H9 (cell line): ENCODE data around the gene PLB1. TPM values are rescaled to one million over a fixed set of nuclear protein-coding genes. Genes with fewer than 3 reads are reported as not detected.

Source experiments
- DNase-seq: peaks from one replicate; pipeline ENCODE4 v3.0.0-alpha.2; 2017
- H2AFZ ChIP-seq: one replicate; pipeline ENCODE4 v1.6.1; 2013; ENCODE audit warnings: mild to moderate bottlenecking, low read length, control low read depth, moderate library complexity
- H2AK5ac ChIP-seq: 2 replicates; pipeline ENCODE4 v1.6.1; 2013; ENCODE audit warnings: low read length, control low read depth, mixed read lengths; ENCODE audit not compliant: insufficient read length
- H2BK120ac ChIP-seq: one replicate; pipeline ENCODE4 v1.6.1; 2013; ENCODE audit warnings: low read depth, mild to moderate bottlenecking, low read length, control low read depth, inconsistent platforms; ENCODE audit not compliant: poor library complexity, severe bottlenecking
- H2BK12ac ChIP-seq: 2 replicates; pipeline ENCODE4 v1.6.1; 2013; ENCODE audit warnings: low read length, control low read depth, mixed read lengths, low read depth; ENCODE audit not compliant: insufficient read length
- H2BK15ac ChIP-seq: 2 replicates; pipeline ENCODE4 v1.6.1; 2013; ENCODE audit warnings: low read depth, low read length, control low read depth
- H2BK20ac ChIP-seq: one replicate; pipeline ENCODE4 v1.6.1; 2013; ENCODE audit warnings: low read depth, mild to moderate bottlenecking, low read length, control low read depth, inconsistent platforms; ENCODE audit not compliant: poor library complexity, severe bottlenecking
- H2BK5ac ChIP-seq: 2 replicates; pipeline ENCODE4 v1.6.1; 2013; ENCODE audit warnings: low read length, control low read depth, mixed read lengths; ENCODE audit not compliant: insufficient read length
- H3K14ac ChIP-seq: 2 replicates; pipeline ENCODE4 v1.6.1; 2013; ENCODE audit warnings: low read length, control low read depth; ENCODE audit not compliant: insufficient read depth
- H3K18ac ChIP-seq: 2 replicates; pipeline ENCODE4 v1.6.1; 2013; ENCODE audit warnings: low read depth, mild to moderate bottlenecking, mixed read lengths, low read length, control low read depth; ENCODE audit not compliant: insufficient read length
- H3K23ac ChIP-seq: 2 replicates; pipeline ENCODE4 v1.6.1; 2013; ENCODE audit warnings: low read length, control low read depth, mixed read lengths, low read depth; ENCODE audit not compliant: insufficient read length
- H3K23me2 ChIP-seq: 2 replicates; pipeline ENCODE4 v1.6.1; 2013; ENCODE audit warnings: low read depth, mild to moderate bottlenecking, mixed read lengths, low read length, control low read depth; ENCODE audit not compliant: insufficient read length, poor library complexity, severe bottlenecking
- H3K27ac ChIP-seq: 2 replicates; pipeline ENCODE4 v1.5.1; 2013; ENCODE audit warnings: low read length, control low read depth, mixed read lengths, low read depth; ENCODE audit not compliant: insufficient read length
- H3K27me3 ChIP-seq: 2 replicates; pipeline ENCODE4 v1.6.1; 2013; ENCODE audit warnings: low read length, control low read depth, inconsistent platforms; ENCODE audit not compliant: insufficient read depth
- H3K4ac ChIP-seq: 2 replicates; pipeline ENCODE4 v1.6.1; 2013; ENCODE audit warnings: low read depth, mild to moderate bottlenecking, control low read depth, inconsistent platforms, low read length, moderate library complexity
- H3K4me1 ChIP-seq: 2 replicates; pipeline ENCODE4 v1.6.1; 2013; ENCODE audit warnings: low read length, control low read depth, inconsistent platforms; ENCODE audit not compliant: insufficient read depth
- H3K4me2 ChIP-seq: 2 replicates; pipeline ENCODE4 v1.6.1; 2013; ENCODE audit warnings: low read length, control low read depth, mixed read lengths; ENCODE audit not compliant: insufficient read length, insufficient read depth
- H3K56ac ChIP-seq: 2 replicates; pipeline ENCODE4 v1.6.1; 2013; ENCODE audit warnings: low read depth, mild to moderate bottlenecking, mixed read lengths, low read length, control low read depth; ENCODE audit not compliant: insufficient read length
- H3K79me1 ChIP-seq: 2 replicates; pipeline ENCODE4 v1.6.1; 2013; ENCODE audit warnings: low read depth, mild to moderate bottlenecking, moderate library complexity, low read length, control low read depth, inconsistent platforms; ENCODE audit not compliant: insufficient read depth, poor library complexity, severe bottlenecking
- H3K79me2 ChIP-seq: 2 replicates; pipeline ENCODE4 v1.6.1; 2013; ENCODE audit warnings: low read length, control low read depth, inconsistent platforms; ENCODE audit not compliant: insufficient read depth
- H3K9ac ChIP-seq: 2 replicates; pipeline ENCODE4 v1.6.1; 2013; ENCODE audit warnings: low read length, control low read depth, mixed read lengths; ENCODE audit not compliant: insufficient read length; ENCODE audit errors: extremely low read depth
- H3K9me3 ChIP-seq: one replicate; pipeline ENCODE4 v1.6.1; 2013; ENCODE audit warnings: low read depth, low read length, inconsistent platforms; ENCODE audit not compliant: control insufficient read depth
- H3T11ph ChIP-seq: one replicate; pipeline ENCODE4 v1.6.1; 2013; ENCODE audit warnings: mild to moderate bottlenecking, low read length, control low read depth, inconsistent platforms
- H4K20me1 ChIP-seq: one replicate; pipeline ENCODE4 v1.6.1; 2013; ENCODE audit not compliant: control insufficient read depth, insufficient read length, insufficient read depth
- H4K5ac ChIP-seq: 2 replicates; pipeline ENCODE4 v1.6.1; 2013; ENCODE audit warnings: low read depth, mild to moderate bottlenecking, mixed read lengths, low read length, control low read depth; ENCODE audit not compliant: insufficient read length
- H4K8ac ChIP-seq: replicated peaks from 2 replicates; pipeline ENCODE4 v1.6.1; 2013; ENCODE audit warnings: low read length, control low read depth, mixed read lengths, low read depth; ENCODE audit not compliant: insufficient read length
- H4K91ac ChIP-seq: 2 replicates; pipeline ENCODE4 v1.6.1; 2013; ENCODE audit warnings: low read depth, mild to moderate bottlenecking, moderate library complexity, mixed read lengths, low read length, control low read depth; ENCODE audit not compliant: insufficient read length
- H3K27ac Mint-ChIP-seq, 3 experiments: 2 replicates in 2 of 3; 3 replicates in 1 of 3; pipeline ENCODE4 v1.8.0; 2020 to 2021; ENCODE audit warnings: mixed read lengths in 3 of 3, mild to moderate bottlenecking in 1 of 3, moderate library complexity in 1 of 3
- H3K27me3 Mint-ChIP-seq: 2 replicates; pipeline ENCODE4 v1.8.0; 2021; ENCODE audit warnings: low read depth, mild to moderate bottlenecking, moderate library complexity, mixed read lengths
- H3K36me3 Mint-ChIP-seq, 3 experiments: 2 replicates in 2 of 3; 3 replicates in 1 of 3; pipeline ENCODE4 v1.8.0; 2020 to 2021; ENCODE audit warnings: low read depth in 3 of 3, mixed read lengths in 3 of 3; ENCODE audit not compliant: insufficient read depth in 1 of 3
- H3K4me1 Mint-ChIP-seq, 2 experiments: 2 replicates each; pipeline ENCODE4 v1.8.0; 2020; ENCODE audit warnings: mixed read lengths in 2 of 2
- H3K4me3 Mint-ChIP-seq, 2 experiments: 2 replicates in 1 of 2; 3 replicates in 1 of 2; pipeline ENCODE4 v1.8.0; 2020 to 2021; ENCODE audit warnings: mild to moderate bottlenecking in 2 of 2, mixed read lengths in 2 of 2, moderate library complexity in 1 of 2
- H3K9me3 Mint-ChIP-seq, 2 experiments: 2 replicates in 1 of 2; 3 replicates in 1 of 2; pipeline ENCODE4 v1.8.0; 2020; ENCODE audit warnings: mild to moderate bottlenecking in 2 of 2, mixed read lengths in 2 of 2, moderate library complexity in 1 of 2
- WGBS: extraction: QIAGEN DNeasy Blood & Tissue Kit; methylation state at CpG from one replicate; pipeline ENCODE4 v1.1.7; 2013; ENCODE audit warnings: missing lambda C conversion rate, low lambda C conversion rate, mixed read lengths; ENCODE audit not compliant: insufficient read length; ENCODE audit errors: extremely low coverage; 5-methylcytosine and 5-hydroxymethylcytosine counted together
- total RNA-seq: library from RNA; stranded (reverse); gene quantifications from 2 replicates; pipeline ENCODE4 v1.2.1, GENCODE V29; 2021
- TF ChIP-seq, protein P1 (sequence below): fragments of 200-600 bp; sonication (generic); conservative IDR thresholded peaks from 3 replicates; pipeline ENCODE4 v1.8.0; 2021; ENCODE audit warnings: antibody characterized with exemption, mild to moderate bottlenecking

The PLB1 gene
- total RNA-seq, 1 experiment from 2014 or later = not detected

DNA sequence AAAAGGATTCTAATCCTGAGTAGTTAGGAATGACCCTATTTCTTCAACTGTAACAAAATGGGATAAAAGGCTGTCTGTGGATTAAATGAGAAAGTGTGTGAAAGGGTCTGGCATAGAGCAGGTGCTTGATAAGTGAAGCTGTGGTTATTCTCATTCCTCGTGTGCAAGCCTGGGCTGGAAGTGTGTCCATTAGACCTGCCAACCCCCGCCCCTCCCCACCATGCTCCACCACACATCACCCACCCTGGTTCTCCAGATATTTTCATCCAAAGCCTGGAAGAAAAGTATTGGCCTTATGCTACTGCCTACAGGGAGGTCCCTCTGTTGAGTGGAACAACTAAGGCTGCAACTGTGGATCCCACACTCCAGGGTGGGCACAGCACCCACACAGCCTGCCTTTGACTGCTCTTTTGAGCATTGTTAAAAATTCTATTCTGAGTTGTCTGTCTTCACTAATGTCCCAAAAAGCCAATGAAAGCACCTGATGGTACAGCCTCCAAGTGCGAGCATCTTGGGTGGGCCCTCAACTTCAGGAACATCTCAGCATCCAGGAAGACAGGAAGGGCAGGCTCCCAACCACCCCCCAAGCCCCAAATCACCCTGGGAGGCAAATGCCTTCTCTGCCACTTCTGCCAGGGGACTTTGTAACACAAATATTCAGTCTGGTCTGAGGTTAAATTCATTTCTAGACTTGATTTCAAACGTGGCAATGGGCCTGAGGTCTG lies 153.0 kb downstream of the PLB1 start:
- Mint-ChIP-seq H3K27me3 (no peaks in the 10 kb centered on the region), H3K36me3 (no peaks in the 10 kb centered on the region)

More for the DNA sequence above, 153.0 kb downstream of the PLB1 start:
- H3K9me3 Mint-ChIP-seq = no peaks in the 10 kb centered on the region
- Histone ChIP-seq H3T11ph (no peak overlapping the region), H4K5ac (no peak overlapping the region), H2AFZ (no peak overlapping the region), H3K9me3 (no peaks in the 10 kb centered on the region), H3K56ac (no peak overlapping the region), H4K91ac (no peak overlapping the region), H3K18ac (no peak overlapping the region), H4K20me1 (no peaks in the 10 kb centered on the region), H4K8ac (no peak overlapping the region), H2AK5ac (no peak overlapping the region), H3K23ac (no peak overlapping the region), H3K14ac (no peak overlapping the region), H3K9ac (no peak overlapping the region), H3K27ac (no peak overlapping the region), H2BK15ac (no peak overlapping the region; the same call in 1 of the 2 replicates), H2BK20ac (no peak overlapping the region), H3K27me3 (no peaks in the 10 kb centered on the region), H3K4me2 (no peak overlapping the region), H3K79me2 (no peaks in the 10 kb centered on the region), H3K79me1 (no peaks in the 10 kb centered on the region), H2BK12ac (no peak overlapping the region), H3K23me2 (no peaks in the 10 kb centered on the region), H3K4ac (no peak overlapping the region), H2BK5ac (no peak overlapping the region), H3K4me1 (no peaks in the 10 kb centered on the region), H2BK120ac (no peak overlapping the region)
- TF ChIP-seq, protein P1, sequence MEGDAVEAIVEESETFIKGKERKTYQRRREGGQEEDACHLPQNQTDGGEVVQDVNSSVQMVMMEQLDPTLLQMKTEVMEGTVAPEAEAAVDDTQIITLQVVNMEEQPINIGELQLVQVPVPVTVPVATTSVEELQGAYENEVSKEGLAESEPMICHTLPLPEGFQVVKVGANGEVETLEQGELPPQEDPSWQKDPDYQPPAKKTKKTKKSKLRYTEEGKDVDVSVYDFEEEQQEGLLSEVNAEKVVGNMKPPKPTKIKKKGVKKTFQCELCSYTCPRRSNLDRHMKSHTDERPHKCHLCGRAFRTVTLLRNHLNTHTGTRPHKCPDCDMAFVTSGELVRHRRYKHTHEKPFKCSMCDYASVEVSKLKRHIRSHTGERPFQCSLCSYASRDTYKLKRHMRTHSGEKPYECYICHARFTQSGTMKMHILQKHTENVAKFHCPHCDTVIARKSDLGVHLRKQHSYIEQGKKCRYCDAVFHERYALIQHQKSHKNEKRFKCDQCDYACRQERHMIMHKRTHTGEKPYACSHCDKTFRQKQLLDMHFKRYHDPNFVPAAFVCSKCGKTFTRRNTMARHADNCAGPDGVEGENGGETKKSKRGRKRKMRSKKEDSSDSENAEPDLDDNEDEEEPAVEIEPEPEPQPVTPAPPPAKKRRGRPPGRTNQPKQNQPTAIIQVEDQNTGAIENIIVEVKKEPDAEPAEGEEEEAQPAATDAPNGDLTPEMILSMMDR = no peak
- no CpG with 5 or more reads among the region's 4 CpGs for WGBS
- H3K4me1 Mint-ChIP-seq = peaks cover 10 to 13% of the 10 kb centered on the region in 2 experiments
- H3K27ac Mint-ChIP-seq = no peak overlapping the region
- no peak overlapping the region for H3K4me3 Mint-ChIP-seq
- DNase-seq = no peak
